GM12801 (cell line): Measurements from ENCODE around the gene USP28.

ENCODE experiments used
- CTCF ChIP-seq: IDR thresholded peaks from one replicate; pipeline ENCODE4 v1.5.1; 2011; ENCODE audit warnings: control low read depth; ENCODE audit not compliant: insufficient read length; ENCODE audit errors: extremely low read depth

Gene USP28

GRCh38 chr11:113875234-113876073 is at the start of gene USP28:
USP28 (minus strand) TSS chr11:113875572; CDS start chr11:113875501, 71 bp downstream.
- TF ChIP-seq CTCF, result no peak

- no peak for TF ChIP-seq CTCF
These were observed 48.2 kb upstream of the USP28 start for GRCh38 chr11:113923572-113923971.

GRCh38 chr11:113908098-113908497 is 32.7 kb upstream of the USP28 start:
- no peak for TF ChIP-seq CTCF

GRCh38 chr11:113907681-113908080 is 32.3 kb upstream of the USP28 start:
- TF ChIP-seq CTCF, result no peak

- TF ChIP-seq CTCF, result no peak
These were observed 31.8 kb upstream of the USP28 start for GRCh38 chr11:113907152-113907551.

GRCh38 chr11:113906516-113906915 is 31.1 kb upstream of the USP28 start:
- TF ChIP-seq CTCF, result no peak

- TF ChIP-seq CTCF, result no peak
These were observed 30.7 kb upstream of the USP28 start for GRCh38 chr11:113906038-113906437.
